Gastrocnemius medialis (tissue), 4 donors: ENCODE measurements around the gene MERTK.

ENCODE experiments used
- CTCF ChIP-seq, 5 experiments: fragments of 450-650 bp in 3 of 5; fragments of 200-600 bp in 2 of 5; sonication (generic) in 2 of 5; IDR thresholded peaks in 4 of 5; conservative IDR thresholded peaks in 1 of 5; 1 replicate in 4 of 5; 2 replicates in 1 of 5; pipeline ENCODE4 v1.5.1; 2016 to 2019; ENCODE audit warnings: antibody characterized with exemption in 5 of 5, mild to moderate bottlenecking in 3 of 5, moderate library complexity in 3 of 5
- POLR2A ChIP-seq, 2 donors: fragments of 450-650 bp; IDR thresholded peaks; one replicate each; pipeline ENCODE4 v1.6.1; 2017; ENCODE audit warnings: antibody characterized with exemption in 2 of 2, mild to moderate bottlenecking in 2 of 2, moderate library complexity in 2 of 2

- no peak for TF ChIP-seq CTCF (IDR thresholded peaks at IDR 0.05 in 4 of 5, conservative IDR thresholded peaks at IDR 0.05 in 1 of 5)
- TF ChIP-seq POLR2A (IDR thresholded peaks at IDR 0.05) = no peak
These were observed 42.2 kb downstream of the MERTK start for GRCh38 chr2:111940333-111941196.
